Measurements from ENCODE around the gene ZBTB20.

The ZBTB20 gene

GRCh38 chr3:114307222-114307830 is 839.8 kb downstream of the ZBTB20 start:
- DNase-seq, result no peak

- DNase-seq, result no peak
Measured at GRCh38 chr3:114299941-114300624, 847.0 kb downstream of the ZBTB20 start.

- DNase-seq, result no peak
Measured at GRCh38 chr3:114299421-114299820, 847.7 kb downstream of the ZBTB20 start.

- DNase-seq, result no peak
Measured at GRCh38 chr3:114295946-114296345, 851.1 kb downstream of the ZBTB20 start.

- no peak for DNase-seq
Measured at GRCh38 chr3:114294940-114295480, 852.1 kb downstream of the ZBTB20 start.

- no peak for DNase-seq
Measured at GRCh38 chr3:114293838-114294535, 853.1 kb downstream of the ZBTB20 start, which contains the start of gene TIGIT. Gene TIGIT (plus strand): TSS chr3:114294028. CDS start chr3:114294062, 34 bp downstream.

- no peak for DNase-seq
Measured at GRCh38 chr3:114290911-114291901, 855.9 kb downstream of the ZBTB20 start.

GRCh38 chr3:114286266-114286665 is 860.8 kb downstream of the ZBTB20 start:
- DNase-seq, result no peak

GRCh38 chr3:114285648-114286230 is 861.3 kb downstream of the ZBTB20 start:
- DNase-seq, result no peak

- no peak for DNase-seq
Measured at GRCh38 chr3:114284644-114285043, 862.4 kb downstream of the ZBTB20 start.

All from NCI-H2081 treated with DMSO at 0.1 percent for 48 hours (cell line).